CD4-positive, alpha-beta T cell treated with Interleukin-10 for 1 hour (primary cell): ENCODE measurements around the gene GJE1.
"Not testable (repeated sequence)": the region's sequence is repeated elsewhere in the genome, so short reads cannot be mapped to it uniquely, and the experiment has no call there.

Experiments
- DNase-seq: peaks from one replicate; pipeline ENCODE4 v3.0.0-alpha.2; 2020

GJE1 gene, protein sequence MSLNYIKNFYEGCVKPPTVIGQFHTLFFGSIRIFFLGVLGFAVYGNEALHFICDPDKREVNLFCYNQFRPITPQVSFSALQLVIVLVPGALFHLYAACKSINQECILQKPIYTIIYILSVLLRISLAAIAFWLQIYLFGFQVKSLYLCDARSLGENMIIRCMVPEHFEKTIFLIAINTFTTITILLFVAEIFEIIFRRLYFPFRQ

DNA sequence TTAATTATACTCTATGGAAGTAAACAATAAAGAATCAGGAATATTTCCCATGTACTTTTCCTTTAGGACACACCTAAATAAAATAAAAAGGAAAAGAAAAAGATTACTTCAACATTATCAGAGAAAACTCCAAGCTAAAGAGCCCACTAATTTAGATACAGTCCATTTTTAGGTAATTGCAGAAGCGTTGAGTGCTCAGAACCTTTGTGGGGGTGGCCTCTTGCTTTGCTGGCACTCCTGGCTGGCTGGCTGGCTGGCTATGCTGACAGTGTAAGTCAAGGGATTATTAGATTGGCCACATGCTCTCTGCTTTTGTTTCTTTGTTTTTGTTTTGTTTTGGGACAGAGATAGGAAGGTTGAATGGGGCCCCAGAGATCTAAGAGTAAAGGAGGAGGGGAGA lies at the start of gene GJE1:
Gene GJE1 (plus strand): TSS at position 301 of the 400 bp plus-strand sequence. CDS start 234 bp downstream, outside the sequence.
- DNase-seq, result no peak

DNA sequence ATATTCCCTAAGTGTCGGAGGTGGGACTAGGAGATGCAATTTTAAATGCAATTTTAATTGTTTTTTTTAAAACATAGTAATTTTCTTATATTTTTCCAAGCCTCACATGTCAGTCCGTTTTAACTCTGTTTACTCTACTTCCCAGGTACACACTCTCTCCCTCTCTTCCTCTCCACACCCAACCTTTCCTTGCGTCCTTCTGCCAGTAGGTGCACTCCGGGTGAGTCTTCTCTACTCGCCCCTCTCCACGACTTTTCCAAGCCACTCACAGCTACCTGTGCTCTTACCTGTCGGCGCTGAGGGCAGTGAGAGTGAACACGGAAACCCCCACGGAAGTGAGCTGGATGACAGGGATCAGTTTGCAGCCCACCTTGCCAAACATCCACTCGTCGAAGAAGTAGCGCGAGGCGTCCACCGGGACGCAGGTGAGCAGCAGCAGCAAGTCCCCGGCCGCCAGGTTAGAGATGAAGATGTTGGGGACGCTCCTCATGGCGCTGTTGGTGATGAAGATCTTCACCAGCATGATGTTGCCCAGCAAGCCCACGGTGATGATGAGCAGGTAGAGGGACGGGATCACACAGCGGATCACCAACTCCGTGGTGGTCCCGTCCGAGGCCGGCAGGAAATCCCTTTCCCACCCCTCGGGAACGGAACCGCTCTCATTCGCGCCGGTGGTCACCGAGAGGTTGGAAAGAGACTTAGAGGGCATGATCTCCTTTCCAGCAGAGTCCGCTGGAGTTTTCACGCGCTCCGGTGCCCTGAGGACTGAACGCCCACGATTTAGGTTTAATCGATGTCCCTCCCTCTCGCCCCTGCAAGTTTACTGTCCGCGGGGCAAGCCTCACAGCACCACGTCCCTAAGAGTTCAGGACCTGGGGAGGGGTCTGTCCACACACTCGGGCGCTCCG lies 44.5 kb upstream of the GJE1 start:
- DNase-seq, result no peak

DNA sequence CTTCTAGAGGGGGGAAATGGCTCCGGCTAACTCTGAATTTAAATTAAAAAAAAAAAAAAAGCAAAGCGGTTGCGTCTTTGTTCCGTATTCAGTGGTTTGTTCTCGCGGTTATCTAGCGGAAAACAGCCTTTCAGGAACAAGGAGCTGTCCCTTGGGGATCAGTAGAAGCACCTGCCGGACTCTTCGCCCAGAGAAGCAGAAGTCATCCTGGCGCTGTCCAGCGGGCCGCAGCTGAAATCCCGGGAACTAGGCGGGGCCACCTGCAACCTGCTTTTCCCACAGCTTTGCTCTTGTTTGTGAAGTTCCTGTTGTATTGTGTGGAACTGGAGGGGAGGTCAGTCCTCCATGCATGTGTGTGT lies 43.9 kb upstream of the GJE1 start:
- DNase-seq, result no peak

DNA sequence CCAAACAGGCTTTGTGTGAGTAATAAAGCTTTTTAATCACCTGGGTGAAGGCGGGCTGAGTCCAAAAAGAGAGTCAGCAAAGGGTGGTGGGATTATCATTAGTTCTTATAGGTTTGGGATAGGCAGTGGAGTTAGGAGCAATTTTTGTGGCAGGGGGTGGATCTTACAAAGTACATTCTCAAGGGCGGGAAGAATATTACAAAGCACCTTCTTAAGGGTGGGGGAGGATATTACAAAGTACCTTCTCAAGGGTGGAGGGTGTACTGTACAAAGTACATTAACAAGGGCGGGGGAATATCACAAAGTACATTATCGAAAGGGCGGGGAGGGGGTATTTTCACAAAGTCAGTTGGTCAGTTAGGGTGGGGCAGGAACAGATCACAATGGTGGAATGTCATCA lies 27.9 kb upstream of the GJE1 start:
- DNase-seq, result not testable (repeated sequence)

DNA sequence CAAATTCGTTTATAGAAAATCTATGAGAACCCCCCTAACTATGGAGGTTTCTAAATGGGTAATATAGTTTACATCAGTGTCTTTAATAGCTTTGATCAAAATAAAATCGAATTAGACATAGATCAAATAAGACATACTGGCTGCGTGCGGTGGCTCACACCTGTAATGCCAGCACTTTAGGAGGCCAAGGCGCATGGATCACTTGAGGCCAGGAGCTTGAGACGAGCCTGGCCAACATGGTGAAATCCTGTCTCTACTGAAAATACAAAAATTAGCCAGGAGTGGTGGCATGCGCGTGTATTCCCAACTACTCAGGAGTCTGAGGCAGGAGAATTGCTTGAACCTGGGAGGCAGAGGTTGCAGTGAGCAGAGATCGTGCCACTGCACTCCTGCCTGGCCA lies 21.9 kb upstream of the GJE1 start:
- not testable (repeated sequence) for DNase-seq

- peak; percentile 68 for DNase-seq
Observed at GRCh38 chr6:142112451-142113061, 20.2 kb upstream of the GJE1 start.

DNA sequence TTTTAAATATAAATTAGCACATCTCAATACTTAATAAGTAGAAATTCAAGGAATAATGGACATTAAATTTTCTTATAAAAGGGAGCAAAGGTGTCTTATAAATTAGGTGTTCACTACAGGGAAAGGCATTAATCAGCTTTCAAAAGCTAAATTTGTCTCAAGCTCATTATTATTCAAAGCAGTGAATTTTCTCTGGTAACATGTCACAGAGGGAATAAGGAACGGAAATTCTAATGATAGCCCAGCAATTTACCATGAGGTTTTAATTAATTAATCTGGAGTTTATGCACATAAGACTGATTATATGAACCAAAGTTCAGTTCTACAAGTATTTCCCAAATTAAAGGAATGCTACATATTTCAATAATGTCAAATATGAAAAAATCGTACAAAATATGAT lies 15.4 kb upstream of the GJE1 start:
- no peak for DNase-seq

- no peak for DNase-seq
Observed at GRCh38 chr6:142118328-142118727, 14.4 kb upstream of the GJE1 start.

DNA sequence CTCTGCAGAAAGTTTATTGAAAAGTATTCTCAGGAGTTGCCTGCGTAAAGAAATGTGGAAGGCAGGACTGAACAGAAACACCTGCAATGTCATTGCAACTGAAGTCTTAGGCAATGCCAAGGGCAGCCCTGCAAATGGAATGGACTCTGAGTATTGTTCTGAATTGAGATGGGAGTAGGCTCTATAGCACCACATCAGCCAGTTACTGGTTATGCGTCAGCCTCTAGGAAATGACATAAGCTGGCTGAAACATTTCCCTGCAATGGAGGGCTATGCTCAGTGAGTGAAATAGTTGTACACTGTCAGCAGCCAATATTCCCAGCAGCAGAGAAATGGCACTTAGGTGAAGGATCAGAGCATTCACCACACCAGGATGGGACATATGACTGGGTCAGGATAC lies 13.8 kb upstream of the GJE1 start:
- DNase-seq, result no peak

DNA sequence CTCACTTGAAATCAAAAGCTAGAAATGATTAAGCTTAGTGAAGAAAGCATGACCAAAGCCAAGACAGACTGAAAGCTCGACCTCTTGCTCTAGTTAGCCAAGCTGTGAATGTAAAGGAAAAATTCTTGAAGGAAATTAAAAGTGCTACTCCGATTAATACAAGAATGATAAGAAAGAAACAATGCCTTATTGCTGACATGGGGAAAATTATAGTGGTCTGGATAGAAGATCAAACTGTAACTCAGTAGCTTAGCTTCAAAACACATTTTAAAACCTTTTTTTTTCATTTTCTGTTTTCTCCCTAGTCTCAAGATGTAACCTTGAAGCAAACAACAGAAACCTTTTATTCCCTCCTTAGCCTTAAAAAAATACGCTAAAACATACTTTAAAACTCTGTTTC lies 11.4 kb upstream of the GJE1 start:
- no peak for DNase-seq

- no peak for DNase-seq
Observed at GRCh38 chr6:142130814-142131213, 1.9 kb upstream of the GJE1 start.

GRCh38 chr6:142138876-142139275 lies 6.2 kb downstream of the GJE1 start:
- no peak for DNase-seq

- not testable (repeated sequence) for DNase-seq
Observed at GRCh38 chr6:142141531-142141930, 8.8 kb downstream of the GJE1 start.

DNA sequence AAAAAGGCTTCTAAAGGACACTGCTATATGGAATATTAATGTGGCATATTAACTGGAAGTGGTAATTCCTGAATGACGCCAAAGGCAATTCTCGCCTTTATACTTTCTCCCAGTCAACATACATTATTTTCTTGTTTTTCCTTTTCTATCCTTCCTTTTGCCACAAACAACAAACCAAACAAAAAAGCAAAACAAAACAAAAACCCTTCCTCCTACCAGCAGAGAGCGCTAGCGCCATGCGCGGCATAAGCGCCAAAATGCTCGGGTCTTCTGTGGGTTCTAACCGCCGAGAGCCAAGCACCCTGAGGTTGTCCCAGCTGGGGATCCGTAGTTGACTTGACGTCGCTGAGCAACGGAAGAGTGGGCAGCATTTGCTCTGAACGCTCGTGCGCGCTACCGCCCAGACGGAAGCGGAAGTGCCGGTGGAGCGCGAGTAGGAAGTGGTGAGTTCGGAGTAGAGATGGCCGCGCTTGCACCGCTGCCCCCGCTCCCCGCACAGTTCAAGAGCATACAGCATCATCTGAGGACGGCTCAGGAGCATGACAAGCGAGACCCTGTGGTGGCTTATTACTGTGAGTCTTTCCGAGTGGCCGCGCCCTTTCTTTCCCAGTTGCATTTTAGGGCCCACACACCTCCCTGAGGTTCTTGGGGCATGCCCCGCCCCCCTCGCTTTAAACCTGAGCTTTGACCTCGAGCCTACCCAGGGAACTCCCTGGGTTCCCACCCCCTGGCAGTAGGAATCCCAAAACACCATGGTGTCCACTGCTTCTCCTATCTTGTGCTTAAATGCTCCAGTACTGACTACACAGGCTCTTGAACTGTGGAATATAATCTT lies 14.3 kb downstream of the GJE1 start, which contains the start of the genes NMBR and VTA1:
Gene NMBR (minus strand): TSS at position 295 of the 835 bp plus-strand sequence. CDS start 58,464 bp downstream, outside the sequence.
Gene VTA1 (plus strand): TSS at position 436 of the 835 bp plus-strand sequence. CDS start 25 bp downstream, at position 461.
- peak; percentile 98 for DNase-seq

- DNase-seq, result no peak
Observed at GRCh38 chr6:142152746-142153145, 20.0 kb downstream of the GJE1 start.

- no peak for DNase-seq
Observed at GRCh38 chr6:142153196-142153595, 20.5 kb downstream of the GJE1 start.

- no peak for DNase-seq
Observed at GRCh38 chr6:142154336-142154735, 21.6 kb downstream of the GJE1 start.

- DNase-seq, result no peak
Observed at GRCh38 chr6:142155091-142155490, 22.4 kb downstream of the GJE1 start.

- peak; percentile 44 for DNase-seq
Observed at GRCh38 chr6:142155895-142156757, 23.4 kb downstream of the GJE1 start.

DNA sequence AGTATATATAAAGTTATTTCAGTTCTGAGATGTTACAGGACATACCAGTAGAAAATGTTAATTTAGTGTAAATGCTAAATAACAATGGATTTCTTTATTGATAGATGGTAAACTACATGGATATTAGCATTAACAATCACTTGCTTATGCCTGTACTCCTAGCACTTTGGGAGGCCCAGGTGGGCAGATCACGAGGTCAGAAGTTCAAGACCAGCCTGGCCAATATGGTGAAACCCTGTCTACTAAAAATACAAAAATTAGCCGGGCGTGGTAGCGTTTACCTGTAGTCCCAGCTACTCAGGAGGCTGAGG lies 24.0 kb downstream of the GJE1 start:
- not testable (repeated sequence) for DNase-seq

- DNase-seq, result no peak
Observed at GRCh38 chr6:142162780-142163179, 30.1 kb downstream of the GJE1 start.

- no peak for DNase-seq
Observed at GRCh38 chr6:142165227-142165626, 32.5 kb downstream of the GJE1 start.
